Activated T-cell treated with anti-CD3 and anti-CD28 coated beads, Interleukin-2, amount 50 U/mL, for 4 hours (primary cell): ENCODE data around the gene MTHFD1. TPM values are rescaled to one million over a fixed set of nuclear protein-coding genes. Genes with fewer than 3 reads are reported as not detected.
"Not testable (repeated sequence)": the region's sequence is repeated elsewhere in the genome, so short reads cannot be mapped to it uniquely, and the experiment has no call there.

Experiments used
- ATAC-seq, 2 donors: fragments of 200-7000 bp; cut with Tn5 transposase; one replicate each; pipeline ENCODE4 v1.10.0; 2021
- DNase-seq: peaks from one replicate; pipeline ENCODE4 v3.0.0-alpha.2; 2020
- H3K27me3 Mint-ChIP-seq: one replicate; pipeline ENCODE4 v1.8.0; 2021; ENCODE audit warnings: low read depth, mixed read lengths
- H3K36me3 Mint-ChIP-seq: one replicate; pipeline ENCODE4 v1.8.0; 2022; ENCODE audit warnings: mixed read lengths; ENCODE audit not compliant: insufficient read depth
- H3K4me1 Mint-ChIP-seq: one replicate; pipeline ENCODE4 v1.8.0; 2021; ENCODE audit warnings: low read depth, mixed read lengths
- H3K4me3 Mint-ChIP-seq: one replicate; pipeline ENCODE4 v1.8.0; 2021; ENCODE audit warnings: mild to moderate bottlenecking, moderate library complexity, mixed read lengths
- H3K9me3 Mint-ChIP-seq: one replicate; pipeline ENCODE4 v1.8.0; 2021; ENCODE audit warnings: mixed read lengths
- total RNA-seq, 3 donors: library from RNA; stranded (reverse); gene quantifications; one replicate each; pipeline ENCODE4 v1.2.1, GENCODE V29; 2021

Gene MTHFD1
- total RNA-seq, 3 donors from 2014 or later: 175 to 213 (median 209) TPM

DNA sequence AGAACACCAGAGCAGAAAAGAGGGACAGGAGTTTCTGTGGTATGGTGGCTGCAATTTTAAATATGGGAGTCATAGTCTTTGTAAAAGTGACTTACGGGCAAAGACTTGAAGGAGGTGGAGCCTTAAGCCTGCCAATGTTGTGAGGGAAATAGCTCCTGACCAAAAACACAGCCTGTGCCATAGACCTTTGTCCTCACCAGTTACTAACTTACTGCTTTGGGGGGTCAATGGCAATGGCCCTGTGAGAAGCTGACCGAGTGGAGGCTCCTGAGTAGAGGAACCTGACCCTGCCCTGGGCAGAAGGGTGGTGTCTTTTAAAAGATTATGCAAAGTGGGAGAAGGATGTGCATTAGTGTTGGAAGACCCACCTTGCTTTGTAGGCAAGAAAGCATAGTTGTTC is 3.8 kb downstream of the MTHFD1 start:
- Mint-ChIP-seq H3K4me1 (peaks cover 25% of the 10 kb centered on the region), H3K36me3 (peaks cover 11% of the 10 kb centered on the region), H3K9me3 (no peaks in the 10 kb centered on the region), H3K4me3 (no peak overlapping the region), H3K27me3 (no peaks in the 10 kb centered on the region)
- ATAC-seq: no peak
- no peak for DNase-seq

DNA sequence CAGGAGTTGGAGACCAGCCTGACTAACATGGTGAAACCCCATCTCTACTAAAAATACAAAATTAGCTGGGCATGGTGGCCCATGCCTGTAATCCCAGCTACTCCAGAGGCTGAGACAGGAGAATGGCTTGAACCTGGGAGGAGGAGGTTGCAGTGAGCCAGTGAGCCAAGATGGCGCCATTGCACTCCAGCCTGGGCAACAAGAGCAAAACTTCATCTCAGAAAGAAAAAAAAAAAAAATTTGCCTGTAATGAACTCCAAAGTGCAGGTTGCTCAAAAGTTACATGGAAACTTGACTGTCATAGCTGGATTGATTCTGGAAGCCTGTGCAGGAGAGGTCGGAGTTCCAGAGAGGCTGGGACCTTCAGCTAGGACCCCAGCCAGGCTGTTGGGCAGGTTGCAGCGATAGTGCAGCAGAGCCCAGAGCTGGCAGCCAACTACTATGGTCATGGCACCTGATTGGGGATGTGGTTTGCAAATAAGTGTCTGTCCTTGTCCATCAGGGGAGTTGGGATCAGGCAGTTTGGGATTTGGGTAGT is 5.1 kb downstream of the MTHFD1 start:
- not testable (repeated sequence) for DNase-seq, ATAC-seq, H3K4me3 Mint-ChIP-seq, H3K9me3 Mint-ChIP-seq, H3K27me3 Mint-ChIP-seq
- Mint-ChIP-seq H3K36me3 (peaks cover 11% of the 10 kb centered on the region), H3K4me1 (peaks cover 21% of the 10 kb centered on the region)

DNA sequence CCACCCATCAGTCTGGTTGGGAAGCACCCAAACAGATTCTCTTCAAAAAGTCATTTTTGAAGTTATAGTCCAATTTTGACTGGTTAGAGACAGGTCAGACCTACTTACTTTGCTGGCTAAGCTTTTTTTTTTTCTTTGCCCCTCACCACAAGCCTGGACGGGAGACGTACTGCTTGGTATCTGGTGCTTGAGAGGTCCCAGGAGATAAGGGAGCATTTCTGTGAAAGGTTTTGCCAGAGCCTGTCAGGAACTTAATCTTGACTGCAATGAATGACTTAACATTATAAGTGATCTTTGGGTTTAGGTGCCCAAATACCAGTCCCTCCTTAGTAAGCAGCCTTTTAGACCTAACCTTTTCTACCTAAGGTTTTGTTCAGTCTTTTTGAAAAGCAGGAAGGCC is 6.3 kb downstream of the MTHFD1 start:
- Mint-ChIP-seq H3K4me1 (peaks cover 15% of the 10 kb centered on the region), H3K9me3 (no peaks in the 10 kb centered on the region), H3K36me3 (peaks cover 11% of the 10 kb centered on the region)

DNA sequence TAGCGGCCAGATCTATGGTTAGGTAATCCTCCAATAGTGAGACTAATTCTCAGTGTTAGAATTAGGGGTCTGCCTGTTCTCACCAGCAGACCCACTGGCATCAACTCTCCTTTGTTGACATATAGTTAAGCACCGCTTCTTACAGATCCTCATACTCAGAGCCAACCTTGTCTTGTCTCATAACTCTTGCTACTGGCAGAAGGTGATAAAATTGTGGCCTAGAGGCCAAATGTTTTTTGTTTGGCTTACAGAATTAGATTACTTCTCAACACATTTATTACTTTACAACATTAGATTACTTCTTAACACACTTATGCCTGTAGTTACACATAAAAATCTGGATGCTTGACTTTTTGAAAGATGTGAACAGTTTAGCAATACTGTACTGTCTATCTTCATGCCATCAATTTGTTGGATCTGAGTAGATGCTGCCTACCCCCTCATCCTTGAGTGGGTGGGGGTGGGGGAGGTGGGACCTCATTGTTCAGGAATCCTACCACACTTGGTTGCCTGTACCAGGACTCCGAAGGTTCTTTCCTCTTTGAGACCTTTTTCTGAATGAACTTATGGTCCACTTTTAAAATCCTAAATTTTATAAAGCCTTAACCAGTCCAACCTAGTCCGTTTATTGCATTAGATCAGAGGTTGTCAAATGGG is 7.0 kb downstream of the MTHFD1 start:
- Mint-ChIP-seq H3K4me1 (peaks cover 10% of the 10 kb centered on the region), H3K27me3 (no peaks in the 10 kb centered on the region), H3K9me3 (no peaks in the 10 kb centered on the region), H3K4me3 (no peak overlapping the region), H3K36me3 (peaks cover 11% of the 10 kb centered on the region)
- no peak for DNase-seq
- no peak for ATAC-seq

More for the DNA sequence above, 6.3 kb downstream of the MTHFD1 start:
- Mint-ChIP-seq H3K27me3 (no peaks in the 10 kb centered on the region), H3K4me3 (no peak overlapping the region)
- ATAC-seq (no peak), DNase-seq (no peak)

DNA sequence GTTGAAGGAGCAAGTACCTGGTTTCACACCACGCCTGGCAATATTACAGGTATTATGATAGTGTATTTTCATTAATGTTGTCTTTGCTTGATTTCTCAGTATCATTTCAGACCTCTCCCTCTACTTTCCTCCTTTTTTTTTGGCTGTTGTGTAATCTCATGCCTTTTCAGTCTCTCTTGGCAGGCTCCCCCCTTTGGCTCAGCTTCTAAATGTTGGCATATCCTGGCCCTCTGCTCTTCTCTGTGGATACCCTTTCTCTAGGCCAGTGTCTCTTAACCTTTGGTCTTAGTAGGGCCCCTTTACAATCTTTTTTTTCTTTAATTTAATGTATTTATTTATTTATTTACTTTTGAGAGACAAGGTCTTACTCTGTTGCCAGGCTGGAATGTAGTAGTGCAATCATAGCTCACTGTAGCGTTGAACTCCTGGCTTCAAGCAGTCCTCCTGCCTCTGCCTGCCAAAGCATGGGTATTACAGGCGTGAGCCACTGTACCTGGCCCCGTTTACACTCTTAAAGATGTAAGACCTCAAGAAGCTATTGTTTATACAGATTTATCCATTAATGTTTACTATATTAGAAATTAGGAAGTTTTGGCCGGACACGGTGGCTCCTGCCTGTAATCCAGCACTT is 12.8 kb downstream of the MTHFD1 start:
- Mint-ChIP-seq H3K4me1 (no peaks in the 10 kb centered on the region), H3K27me3 (no peaks in the 10 kb centered on the region), H3K4me3 (no peak overlapping the region), H3K36me3 (peaks cover 14% of the 10 kb centered on the region), H3K9me3 (no peaks in the 10 kb centered on the region)
- no peak for DNase-seq
- no peak for ATAC-seq

DNA sequence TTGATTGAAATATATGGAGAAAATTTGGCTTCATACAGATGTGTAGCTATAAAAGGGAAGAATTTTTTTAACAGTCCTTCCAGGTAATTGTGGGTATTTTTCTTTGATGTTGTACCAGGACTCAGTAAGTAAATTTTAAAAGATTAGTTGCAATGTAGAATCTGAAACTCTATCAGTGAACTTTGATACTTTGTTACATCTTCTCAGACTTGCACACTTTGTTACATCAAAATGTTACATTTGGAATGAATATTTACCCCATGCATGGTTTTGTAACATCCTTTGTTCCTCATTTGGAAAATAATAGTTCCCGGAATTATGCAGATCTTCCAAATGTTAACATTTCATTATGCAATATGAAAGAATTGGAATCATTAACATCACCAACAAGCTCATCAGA is 13.8 kb downstream of the MTHFD1 start:
- Mint-ChIP-seq H3K27me3 (no peaks in the 10 kb centered on the region), H3K36me3 (peaks cover 19% of the 10 kb centered on the region), H3K9me3 (no peaks in the 10 kb centered on the region), H3K4me3 (no peak overlapping the region), H3K4me1 (no peaks in the 10 kb centered on the region)
- no peak for DNase-seq
- ATAC-seq: no peak

DNA sequence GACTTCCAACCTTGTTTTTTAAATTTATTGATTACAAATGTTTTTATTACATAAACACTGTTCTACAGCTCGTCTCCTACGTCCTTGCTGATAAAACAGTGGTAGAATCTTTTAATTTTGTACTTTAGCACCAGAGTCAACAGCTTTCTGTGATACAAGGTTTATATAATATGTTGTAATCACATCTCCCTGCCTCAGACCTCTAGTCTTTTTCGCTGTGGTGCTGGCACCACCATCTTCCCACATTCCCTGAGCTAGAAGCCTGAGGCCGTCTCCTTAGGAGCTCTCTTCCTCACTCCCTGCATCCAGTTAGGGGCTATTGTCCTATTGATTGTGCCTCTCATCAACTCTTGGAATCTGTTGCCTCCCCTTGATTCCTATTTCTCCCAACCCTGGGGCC is 17.1 kb downstream of the MTHFD1 start:
- Mint-ChIP-seq H3K27me3 (no peaks in the 10 kb centered on the region), H3K36me3 (peaks cover 19% of the 10 kb centered on the region), H3K4me3 (no peak overlapping the region), H3K9me3 (no peaks in the 10 kb centered on the region), H3K4me1 (no peaks in the 10 kb centered on the region)
- no peak for DNase-seq
- ATAC-seq: no peak

DNA sequence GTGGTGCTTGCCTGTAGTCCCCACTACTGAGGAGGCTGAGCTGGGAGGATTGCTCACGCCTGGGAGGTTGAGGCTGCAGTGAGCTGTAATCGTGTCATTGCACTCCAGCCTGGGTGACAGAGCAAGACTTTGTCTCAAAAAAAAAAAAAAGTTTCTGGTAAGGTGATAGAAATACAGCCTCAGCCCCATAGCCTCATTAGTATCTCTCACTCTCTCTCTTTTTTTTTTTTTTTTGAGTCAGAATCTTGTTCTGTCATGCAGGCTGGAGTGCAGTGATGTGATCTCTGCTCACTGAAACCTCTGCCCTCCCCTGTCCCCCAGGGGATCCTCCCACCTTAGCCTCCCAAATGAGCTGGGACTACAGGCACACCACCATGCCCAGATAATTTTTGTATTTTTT is 19.2 kb downstream of the MTHFD1 start:
- Mint-ChIP-seq H3K27me3 (no peaks in the 10 kb centered on the region), H3K4me1 (peaks cover 2% of the 10 kb centered on the region), H3K36me3 (peaks cover 28% of the 10 kb centered on the region), H3K9me3 (no peaks in the 10 kb centered on the region), H3K4me3 (no peak overlapping the region)
- ATAC-seq (no peak), DNase-seq (no peak)

DNA sequence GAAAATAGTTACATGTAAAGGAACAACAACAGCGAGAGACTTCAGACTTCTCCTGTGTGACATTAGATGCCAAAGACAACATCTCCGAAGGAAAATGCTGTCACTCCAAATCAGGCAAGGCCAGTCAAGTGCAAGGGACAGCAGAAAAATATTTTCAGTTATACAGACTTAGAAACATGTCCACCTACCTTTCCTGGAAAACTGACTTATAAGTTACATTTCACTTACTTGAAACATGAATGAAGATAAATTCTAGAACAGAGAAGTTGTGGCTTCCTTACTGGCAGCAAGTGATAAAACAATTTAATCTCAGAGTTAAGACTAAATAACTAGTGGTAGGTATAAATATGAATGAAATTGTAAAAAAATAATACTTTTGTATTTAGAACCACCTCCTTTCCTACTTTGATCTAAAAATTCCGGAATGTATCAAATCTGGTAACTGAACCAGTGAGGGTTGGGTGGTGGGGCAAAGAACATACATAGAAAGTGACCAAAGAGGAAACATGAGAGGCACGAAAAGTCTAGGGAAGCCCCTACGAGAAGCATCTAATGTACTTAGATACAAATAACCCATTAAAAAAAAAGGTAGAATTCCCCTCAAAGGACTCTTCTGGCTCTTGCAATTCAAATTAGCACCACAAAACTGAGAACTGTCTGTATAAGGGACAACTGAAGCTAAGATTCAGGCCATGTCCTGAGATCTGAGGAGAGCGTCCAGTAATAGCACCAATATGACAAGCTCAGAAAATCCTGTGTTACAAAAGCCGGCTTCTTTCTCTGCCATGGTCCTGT is 21.2 kb downstream of the MTHFD1 start:
- Mint-ChIP-seq H3K27me3 (no peaks in the 10 kb centered on the region), H3K4me3 (no peak overlapping the region), H3K36me3 (peaks cover 26% of the 10 kb centered on the region), H3K9me3 (no peaks in the 10 kb centered on the region), H3K4me1 (peaks cover 2% of the 10 kb centered on the region)
- no peak for ATAC-seq
- DNase-seq: no peak

DNA sequence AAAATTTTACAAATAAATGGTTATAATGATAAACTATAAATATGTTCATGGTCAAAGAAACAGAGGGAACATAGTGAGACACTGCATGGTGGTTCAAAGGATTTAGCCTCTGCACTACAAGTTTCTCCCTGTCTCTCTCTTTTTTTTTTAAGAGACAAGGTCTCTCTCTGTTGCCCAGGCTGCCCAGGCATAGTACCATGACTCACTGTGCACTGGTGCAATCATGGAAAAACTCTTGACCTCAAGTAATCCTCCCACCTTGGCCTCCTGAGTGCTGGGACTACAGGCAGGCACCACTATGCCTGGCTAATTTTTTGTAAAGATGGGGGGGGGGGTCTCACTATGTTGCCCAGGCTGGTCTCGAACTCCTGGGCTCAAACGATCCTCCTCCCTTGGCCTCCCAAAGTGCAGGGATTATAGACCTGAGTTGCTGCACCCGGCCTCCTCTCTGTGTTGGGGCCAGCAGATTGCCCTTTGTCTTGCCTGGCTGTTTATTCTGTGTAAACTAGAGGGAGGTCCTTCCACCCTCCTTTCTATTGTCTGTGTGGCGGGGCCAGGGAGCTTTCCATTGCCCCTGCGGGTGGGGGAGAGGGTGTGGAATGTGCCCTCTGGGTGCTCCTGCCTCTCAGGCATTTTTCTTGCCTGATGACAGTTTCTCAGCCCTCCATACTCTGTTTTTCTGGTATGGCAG is 22.1 kb downstream of the MTHFD1 start:
- Mint-ChIP-seq H3K27me3 (no peaks in the 10 kb centered on the region), H3K9me3 (no peaks in the 10 kb centered on the region), H3K4me3 (no peak overlapping the region), H3K36me3 (peaks cover 20% of the 10 kb centered on the region), H3K4me1 (peaks cover 2% of the 10 kb centered on the region)
- no peak for DNase-seq
- no peak for ATAC-seq

DNA sequence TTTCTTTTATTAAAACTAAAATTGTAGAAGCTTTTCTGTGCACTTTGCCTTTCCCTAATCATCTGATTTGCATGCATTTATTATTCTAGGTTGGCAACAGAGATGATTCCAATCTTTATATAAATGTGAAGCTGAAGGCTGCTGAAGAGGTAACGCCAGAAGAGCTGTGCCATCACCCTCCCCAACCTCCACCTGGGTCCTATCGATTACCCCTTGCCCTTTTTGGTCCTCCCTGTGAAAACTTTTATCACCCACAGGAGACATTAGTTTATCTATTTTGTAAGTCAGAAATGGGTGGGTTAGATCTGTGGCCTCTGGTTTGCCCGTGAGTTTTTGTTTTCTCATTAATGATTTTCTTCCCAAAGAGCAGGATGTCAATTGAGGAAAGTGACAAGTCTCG is 22.8 kb downstream of the MTHFD1 start:
- Mint-ChIP-seq H3K4me1 (peaks cover 2% of the 10 kb centered on the region), H3K36me3 (peaks cover 23% of the 10 kb centered on the region), H3K27me3 (no peaks in the 10 kb centered on the region), H3K9me3 (no peaks in the 10 kb centered on the region), H3K4me3 (no peak overlapping the region)
- ATAC-seq (no peak), DNase-seq (no peak)

DNA sequence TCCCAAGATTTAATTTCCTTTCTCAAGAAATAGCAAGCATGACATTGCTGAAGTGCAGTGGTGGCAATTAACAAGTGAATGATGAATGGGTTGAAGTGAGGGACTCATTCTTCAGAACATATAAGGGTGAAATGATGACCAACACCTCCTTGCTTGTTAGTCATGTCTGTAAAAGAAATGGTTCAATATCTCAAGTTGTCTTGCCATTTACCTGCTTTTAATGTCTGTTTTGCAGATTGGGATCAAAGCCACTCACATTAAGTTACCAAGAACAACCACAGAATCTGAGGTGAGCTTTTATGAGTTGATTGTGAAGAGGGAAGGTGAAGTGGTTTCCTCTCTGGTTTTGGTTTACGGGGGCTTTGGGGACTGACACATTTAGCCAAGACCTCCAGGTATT is 24.1 kb downstream of the MTHFD1 start:
- ATAC-seq (no peak), DNase-seq (no peak)
- Mint-ChIP-seq H3K4me3 (no peak overlapping the region), H3K4me1 (peaks cover 2% of the 10 kb centered on the region), H3K36me3 (peaks cover 24% of the 10 kb centered on the region), H3K9me3 (no peaks in the 10 kb centered on the region), H3K27me3 (no peaks in the 10 kb centered on the region)

DNA sequence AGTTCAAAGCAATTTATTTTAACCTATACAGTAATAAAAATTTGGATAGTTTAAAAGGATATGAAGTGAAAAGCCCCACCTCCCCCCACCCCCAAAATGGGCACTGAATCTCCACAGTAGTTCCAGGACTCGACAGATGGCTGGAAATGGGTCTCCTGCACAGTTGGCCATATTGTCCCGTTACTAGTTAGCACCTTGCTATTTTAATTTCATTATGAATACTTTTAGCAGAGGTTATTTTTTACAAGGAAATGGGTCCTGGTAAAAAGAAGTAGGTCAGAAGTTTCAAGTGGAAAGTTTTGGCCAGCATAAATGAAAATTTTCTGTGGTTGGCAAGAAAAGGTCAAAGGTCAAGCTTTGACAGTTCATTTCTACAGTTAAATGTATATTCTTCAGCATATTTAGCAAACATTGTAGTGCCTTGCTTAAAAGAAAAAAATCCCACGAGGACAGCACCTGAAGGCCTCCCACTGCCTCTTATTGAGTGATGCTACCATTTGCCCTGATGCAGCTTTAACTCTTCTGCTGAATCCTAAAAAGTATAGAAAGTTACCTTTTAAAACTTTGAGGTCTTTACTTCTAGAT is 28.3 kb downstream of the MTHFD1 start:
- no peaks in the 10 kb centered on the region for H3K9me3 Mint-ChIP-seq
- DNase-seq: no peak
- peaks cover 2% of the 10 kb centered on the region for H3K4me1 Mint-ChIP-seq
- H3K36me3 Mint-ChIP-seq: peaks cover 45% of the 10 kb centered on the region
- H3K4me3 Mint-ChIP-seq: no peak overlapping the region
- ATAC-seq: no peak
- no peaks in the 10 kb centered on the region for H3K27me3 Mint-ChIP-seq
